ENCODE data around the gene PRKN. TPM values are rescaled to one million over a fixed set of nuclear protein-coding genes. Genes with fewer than 3 reads are reported as not detected.
A peak's percentile ranks its signal among the peaks of the same experiment; 100 is the strongest.

The PRKN gene
- total RNA-seq, 1 donor from 2014 or later: 1.2 TPM

- Histone ChIP-seq H3K4me3 (ENCODE audit: low read depth, low read length) (no peak overlapping the region), H3K27me3 (ENCODE audit: control insufficient read depth, insufficient read depth, low read length) (no peaks in the 10 kb centered on the region), H3K36me3 (ENCODE audit: control insufficient read depth, insufficient read depth, low read length) (no peaks in the 10 kb centered on the region)
- DNase-seq (ENCODE audit: low read depth): no peak
- TF ChIP-seq CTCF (IDR thresholded peaks at IDR 0.05; ENCODE audit: insufficient read depth, low read length, poor library complexity, severe bottlenecking): no peak
These were observed 618.0 kb downstream of the PRKN start for GRCh38 chr6:162109480-162110050.

GRCh38 chr6:162108041-162108440 lies 619.5 kb downstream of the PRKN start:
- Histone ChIP-seq H3K4me3 (ENCODE audit: low read depth, low read length) (no peak overlapping the region), H3K27me3 (ENCODE audit: control insufficient read depth, insufficient read depth, low read length) (no peaks in the 10 kb centered on the region), H3K36me3 (ENCODE audit: control insufficient read depth, insufficient read depth, low read length) (no peaks in the 10 kb centered on the region)
- no peak for TF ChIP-seq CTCF (IDR thresholded peaks at IDR 0.05; ENCODE audit: insufficient read depth, low read length, poor library complexity, severe bottlenecking)
- DNase-seq (ENCODE audit: low read depth): no peak

GRCh38 chr6:162100096-162100495 lies 627.5 kb downstream of the PRKN start:
- Histone ChIP-seq H3K4me3 (ENCODE audit: low read depth, low read length) (no peak overlapping the region), H3K27me3 (ENCODE audit: control insufficient read depth, insufficient read depth, low read length) (no peaks in the 10 kb centered on the region), H3K36me3 (ENCODE audit: control insufficient read depth, insufficient read depth, low read length) (no peaks in the 10 kb centered on the region)
- no peak for DNase-seq (ENCODE audit: low read depth)
- TF ChIP-seq CTCF (IDR thresholded peaks at IDR 0.05; ENCODE audit: insufficient read depth, low read length, poor library complexity, severe bottlenecking): no peak

- Histone ChIP-seq H3K36me3 (ENCODE audit: control insufficient read depth, insufficient read depth, low read length) (no peaks in the 10 kb centered on the region), H3K27me3 (ENCODE audit: control insufficient read depth, insufficient read depth, low read length) (no peaks in the 10 kb centered on the region), H3K4me3 (ENCODE audit: low read depth, low read length) (no peak overlapping the region)
- DNase-seq (ENCODE audit: low read depth): peak; percentile 81
- no peak for TF ChIP-seq CTCF (IDR thresholded peaks at IDR 0.05; ENCODE audit: insufficient read depth, low read length, poor library complexity, severe bottlenecking)
These were observed 627.9 kb downstream of the PRKN start for GRCh38 chr6:162099685-162100084.

- no peak for DNase-seq (ENCODE audit: low read depth)
- TF ChIP-seq CTCF (IDR thresholded peaks at IDR 0.05; ENCODE audit: insufficient read depth, low read length, poor library complexity, severe bottlenecking): no peak
- Histone ChIP-seq H3K4me3 (ENCODE audit: low read depth, low read length) (no peak overlapping the region), H3K27me3 (ENCODE audit: control insufficient read depth, insufficient read depth, low read length) (no peaks in the 10 kb centered on the region), H3K36me3 (ENCODE audit: control insufficient read depth, insufficient read depth, low read length) (no peaks in the 10 kb centered on the region)
These were observed 634.6 kb downstream of the PRKN start for GRCh38 chr6:162092816-162093502.

GRCh38 chr6:162090734-162091133 lies 636.8 kb downstream of the PRKN start:
- no peaks in the 10 kb centered on the region for H3K27me3 ChIP-seq (ENCODE audit: control insufficient read depth, insufficient read depth, low read length)
- H3K36me3 ChIP-seq (ENCODE audit: control insufficient read depth, insufficient read depth, low read length): no peaks in the 10 kb centered on the region
- TF ChIP-seq CTCF (IDR thresholded peaks at IDR 0.05; ENCODE audit: insufficient read depth, low read length, poor library complexity, severe bottlenecking): no peak
- peak; percentile 67 for DNase-seq (ENCODE audit: low read depth)
- no peak overlapping the region for H3K4me3 ChIP-seq (ENCODE audit: low read depth, low read length)

Measured in kidney epithelial cell (primary cell).